Stimulated activated CD8-positive, alpha-beta memory T cell treated with anti-CD3 and anti-CD28 coated beads, Interleukin-4, amount 100 ng/mL, for 1 hour (primary cell): ENCODE measurements around the gene USB1.

Experiments used
- DNase-seq, 2 donors: peaks; one replicate each; pipeline ENCODE4 v3.0.0-alpha.2; 2020; ENCODE audit warnings: low read depth in 2 of 2, low spot score in 1 of 2

Gene USB1

DNA sequence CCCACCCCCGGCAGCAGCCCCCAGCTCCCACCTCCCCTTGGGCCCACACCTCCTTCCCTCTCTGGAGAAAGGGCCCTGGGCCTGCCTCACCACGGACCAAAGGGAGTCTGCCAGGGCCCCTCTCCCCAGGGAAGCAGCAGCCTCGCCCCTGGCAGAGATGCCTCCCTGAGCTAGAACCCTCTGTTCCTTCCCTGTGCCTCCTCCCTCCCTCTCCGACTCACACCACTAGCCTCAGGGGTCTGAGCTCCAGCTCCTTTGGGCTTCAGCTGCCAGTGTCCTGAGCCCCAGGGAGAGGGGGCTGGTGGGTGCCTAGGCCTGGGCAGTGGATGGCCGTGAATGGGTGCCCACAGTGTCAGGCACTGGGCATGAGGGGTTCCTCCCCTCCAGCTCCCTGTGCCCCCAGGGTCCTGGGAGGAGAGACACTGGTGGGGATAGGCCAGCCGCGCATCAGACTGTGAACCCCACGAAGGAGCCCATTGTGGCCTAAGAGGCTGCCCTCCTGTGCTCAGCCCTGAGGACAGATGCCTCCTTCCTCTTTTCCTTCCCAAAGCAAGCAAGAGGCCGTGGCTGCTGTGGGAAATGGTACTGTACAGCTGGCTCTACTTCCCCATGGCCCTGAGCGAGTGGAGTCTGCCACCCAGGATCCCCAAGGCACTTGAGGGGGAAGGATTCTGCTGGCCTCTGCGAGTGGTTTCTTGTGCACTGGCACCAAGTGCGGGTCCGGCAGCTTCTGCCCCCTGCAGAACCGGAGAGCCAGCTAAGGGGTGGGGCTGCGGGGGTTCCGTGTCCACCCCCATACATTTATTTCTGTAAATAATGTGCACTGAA lies 45.1 kb downstream of the USB1 start:
- no peak for DNase-seq

DNA sequence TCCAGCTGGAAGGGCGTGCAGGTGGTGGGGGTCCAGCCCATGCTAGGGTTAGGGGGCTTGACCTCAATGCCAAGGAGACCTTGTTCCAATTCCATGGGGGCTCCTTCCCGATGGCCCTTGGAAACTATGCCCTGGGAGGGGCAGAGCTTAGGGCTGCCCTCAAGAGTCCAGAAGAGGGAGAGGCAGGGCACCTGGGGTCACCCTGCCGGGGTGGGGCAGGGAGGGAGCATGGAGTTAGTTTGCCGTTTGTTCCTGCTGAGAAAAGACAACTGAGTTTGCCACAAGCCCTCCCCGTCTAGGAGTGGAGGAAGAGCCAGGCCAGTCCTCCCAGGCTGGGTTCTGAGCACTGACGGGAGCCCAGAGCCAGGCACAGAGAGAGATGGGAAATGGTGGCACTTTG lies 45.7 kb downstream of the USB1 start:
- no peak for DNase-seq

DNA sequence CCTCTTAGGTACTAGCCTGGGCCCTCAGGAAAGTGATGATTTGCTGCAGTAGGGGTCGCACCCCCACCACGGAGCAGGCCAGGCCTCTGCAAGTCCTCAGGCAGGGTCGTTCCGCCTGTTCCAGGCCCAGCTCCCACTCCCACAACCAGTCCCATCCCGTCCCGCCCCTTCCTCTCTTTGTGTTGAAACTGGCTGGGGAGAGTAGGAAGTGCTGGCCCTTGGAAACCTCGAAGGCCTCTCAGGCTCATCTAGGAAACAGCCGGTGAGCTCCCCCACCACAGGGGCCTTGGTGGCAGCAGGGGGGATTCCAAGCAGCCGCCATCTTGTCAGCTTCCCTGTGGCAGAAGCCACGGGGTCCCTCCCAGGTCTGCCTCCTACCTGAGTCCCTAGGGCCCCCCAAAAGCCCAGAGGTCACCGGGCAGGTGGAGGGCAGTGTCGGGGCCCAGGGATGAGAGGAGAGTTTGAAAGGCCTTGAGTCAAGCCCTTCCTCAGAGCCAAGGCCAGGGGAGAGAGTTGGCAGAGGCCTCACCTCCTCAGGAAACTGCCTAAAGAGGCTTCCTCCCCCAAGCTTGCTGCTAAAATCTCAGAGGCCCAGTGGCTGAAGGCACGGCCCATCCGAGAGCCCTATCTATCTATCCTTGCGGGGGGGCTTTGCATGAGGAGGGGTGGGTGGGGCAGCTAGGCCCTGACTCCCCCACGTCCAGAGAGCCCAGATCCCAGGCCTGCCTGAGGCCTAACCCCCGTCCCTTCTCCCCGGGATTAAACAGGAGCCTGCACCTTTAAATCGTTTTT lies 46.5 kb downstream of the USB1 start:
- DNase-seq: no peak

- DNase-seq: no peak
Observed at GRCh38 chr16:58048494-58049231, 47.5 kb downstream of the USB1 start.

DNA sequence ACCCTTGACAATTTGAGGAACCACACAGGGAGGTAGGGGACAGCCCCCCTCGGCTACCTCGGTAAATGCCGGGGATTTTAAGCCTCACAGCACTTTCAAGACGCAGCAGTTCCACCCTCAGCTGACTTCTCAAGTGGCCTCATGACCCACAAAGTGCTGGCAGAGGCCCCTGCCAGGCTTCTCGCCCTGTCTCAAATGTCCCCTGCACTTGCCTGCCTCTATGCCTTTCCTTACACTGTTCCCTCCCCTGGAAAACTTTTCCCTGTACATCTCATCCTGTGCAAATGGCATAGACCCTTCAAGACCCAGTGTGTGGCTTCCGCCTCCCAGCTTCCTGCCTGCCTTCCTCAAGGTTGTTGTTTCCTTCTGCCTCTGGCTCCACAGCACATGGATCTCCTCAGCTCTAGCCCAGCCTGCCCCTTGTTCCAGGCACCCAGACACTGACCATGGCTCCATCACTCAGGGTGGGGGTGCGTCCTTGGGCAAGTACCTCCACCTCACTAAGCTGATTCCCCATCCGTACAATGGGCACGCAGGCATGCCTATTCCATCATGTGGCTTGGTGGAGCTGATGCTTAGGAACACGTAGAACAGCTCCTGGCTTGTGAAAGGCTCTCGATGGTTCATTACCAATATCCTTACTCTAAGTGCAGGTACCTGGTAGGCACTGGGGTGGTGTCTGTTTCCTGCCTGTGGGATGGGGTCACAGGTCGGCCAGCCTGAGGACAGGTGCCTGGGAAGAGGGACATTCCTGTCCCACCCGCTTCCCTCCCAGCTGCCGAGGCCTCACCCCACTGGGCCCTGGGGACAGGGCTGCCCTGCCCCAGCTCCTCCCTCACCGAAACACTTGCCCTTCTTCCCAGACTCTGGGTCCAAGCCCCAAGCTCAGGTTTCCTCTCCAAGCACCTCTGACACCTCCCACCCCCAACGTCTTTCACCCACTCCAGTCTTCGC lies 48.3 kb downstream of the USB1 start:
- no peak for DNase-seq

- no peak for DNase-seq
Observed at GRCh38 chr16:58051296-58051695, 50.1 kb downstream of the USB1 start.

- DNase-seq: no peak
Observed at GRCh38 chr16:58051821-58052603, 50.8 kb downstream of the USB1 start.

DNA sequence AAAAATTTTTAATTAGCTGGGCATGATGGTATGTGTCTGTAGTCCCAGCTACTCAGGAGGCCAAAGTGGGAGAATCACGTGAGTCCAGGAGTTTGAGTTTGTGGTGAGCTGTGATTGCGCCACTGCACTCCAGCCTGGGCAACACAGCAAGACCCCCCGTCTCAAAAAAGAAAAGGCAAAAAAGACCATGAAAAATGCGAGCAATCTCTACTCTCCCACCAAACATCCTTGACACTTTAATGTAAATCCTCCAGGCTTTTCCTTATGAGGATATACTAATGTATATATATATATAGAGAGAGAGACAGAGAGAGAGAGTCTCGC lies 52.4 kb downstream of the USB1 start:
- DNase-seq: no peak

- DNase-seq: no peak
Observed at GRCh38 chr16:58054289-58054688, 53.1 kb downstream of the USB1 start.

- DNase-seq: no peak
Observed at GRCh38 chr16:58056580-58056979, 55.4 kb downstream of the USB1 start.

- no peak for DNase-seq
Observed at GRCh38 chr16:58057121-58057520, 55.9 kb downstream of the USB1 start.

DNA sequence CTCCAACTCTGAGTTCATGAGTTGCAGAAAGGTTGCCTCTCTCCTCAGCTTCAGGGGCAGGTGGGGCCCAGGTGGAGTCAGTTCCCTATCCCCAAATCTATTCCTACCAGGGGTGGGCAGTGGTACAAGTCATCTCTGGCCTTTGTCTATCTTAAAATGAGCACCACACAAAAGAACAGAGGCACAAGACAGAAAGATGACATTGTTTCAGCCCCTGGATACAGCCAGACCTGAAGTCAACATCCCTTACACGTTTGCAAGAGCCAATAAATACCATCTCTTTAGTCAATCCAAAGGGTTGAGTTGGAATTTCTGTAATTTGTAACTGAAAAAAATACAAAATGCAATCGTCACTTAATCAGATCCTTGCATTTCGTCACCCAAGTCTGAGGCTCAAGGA lies 56.6 kb downstream of the USB1 start:
- no peak for DNase-seq

- DNase-seq: no peak
Observed at GRCh38 chr16:58062821-58063220, 61.6 kb downstream of the USB1 start.

DNA sequence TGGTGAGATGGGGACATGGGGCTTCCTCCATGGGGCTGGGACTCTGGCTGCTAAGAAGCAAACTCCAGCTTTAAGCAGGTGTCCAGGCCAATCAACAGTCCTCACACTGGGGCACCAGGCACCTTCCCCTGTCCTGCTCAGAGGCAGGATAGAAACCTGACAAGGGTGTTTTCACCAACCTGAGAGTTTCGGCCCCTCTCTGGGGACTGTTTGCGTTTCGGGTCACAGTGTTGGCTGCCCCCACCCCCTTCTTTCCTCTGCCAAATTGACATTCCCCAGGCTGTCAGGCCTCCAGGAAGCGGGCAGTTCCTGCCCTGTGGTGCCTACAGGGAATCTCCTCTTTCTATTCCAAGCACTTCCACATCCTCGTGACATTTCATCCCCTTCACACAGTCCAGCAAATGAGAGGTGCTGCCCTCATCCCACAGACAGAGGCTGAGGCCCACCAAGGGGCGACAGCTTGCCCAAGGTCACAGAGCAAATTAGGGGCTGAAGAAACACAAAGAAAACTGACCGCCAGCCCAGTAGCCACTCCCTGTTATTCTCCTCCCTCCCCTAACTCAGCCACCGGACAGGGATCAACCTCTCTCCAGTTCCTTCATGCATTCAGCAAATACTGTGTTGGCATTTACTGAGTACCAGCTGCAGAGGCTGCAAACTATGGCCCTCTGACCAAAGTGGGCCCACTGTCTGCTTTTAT lies 62.3 kb downstream of the USB1 start:
- DNase-seq: no peak

DNA sequence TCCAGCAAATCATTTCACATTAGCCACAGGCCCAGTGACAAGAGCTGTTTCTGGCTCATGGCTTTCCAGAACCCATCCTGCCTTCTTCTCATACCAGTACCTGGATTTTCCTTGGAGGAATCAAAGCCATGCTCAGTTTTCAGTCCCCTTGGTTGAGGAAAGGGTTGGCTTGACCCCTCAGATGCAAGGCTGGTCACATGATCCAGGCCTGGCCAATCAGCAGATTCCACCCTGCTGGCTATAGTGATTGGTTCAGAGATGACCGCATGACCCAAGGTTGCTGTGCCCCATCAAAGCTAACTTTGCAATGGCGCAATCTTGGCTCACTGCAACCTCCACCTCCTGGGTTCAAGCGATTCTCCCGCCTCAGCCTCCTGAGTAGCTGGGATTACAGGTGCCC lies 69.4 kb downstream of the USB1 start:
- DNase-seq: no peak
